ENCODE measurements around the gene TMEM232. TPM values are rescaled to one million over a fixed set of nuclear protein-coding genes. Genes with fewer than 3 reads are reported as not detected.

Gene TMEM232
- total RNA-seq, 1 experiment from 2014 or later = 1.6 TPM

- no peak overlapping the region for H3K4me3 Mint-ChIP-seq
- Histone ChIP-seq H3T11ph (ENCODE audit: low read length) (no peak overlapping the region), H3K4me1 (ENCODE audit: insufficient read depth, low read length) (peaks cover 3% of the 10 kb centered on the region; the same call in 1 of the 2 replicates), H4K5ac (ENCODE audit: insufficient read length, low read depth, low read length) (no peak overlapping the region), H2BK120ac (ENCODE audit: low read depth, low read length, poor library complexity, severe bottlenecking) (no peak overlapping the region), H3K79me2 (ENCODE audit: insufficient read depth, low read length) (no peaks in the 10 kb centered on the region), H3K79me1 (ENCODE audit: insufficient read depth, low read depth, low read length, poor library complexity, severe bottlenecking) (no peaks in the 10 kb centered on the region), H2BK15ac (ENCODE audit: low read depth, low read length) (no peak overlapping the region), H3K9ac (ENCODE audit: extremely low read depth, insufficient read length, low read length) (no peak overlapping the region), H2BK20ac (ENCODE audit: low read depth, low read length, poor library complexity, severe bottlenecking) (no peak overlapping the region), H4K91ac (ENCODE audit: insufficient read length, low read depth, low read length) (no peak overlapping the region), H2AK5ac (ENCODE audit: insufficient read length, low read length) (no peak overlapping the region), H3K23me2 (ENCODE audit: insufficient read length, low read depth, low read length, poor library complexity, severe bottlenecking) (no peaks in the 10 kb centered on the region), H3K18ac (ENCODE audit: insufficient read length, low read depth, low read length) (no peak overlapping the region), H3K4me2 (ENCODE audit: insufficient read depth, insufficient read length, low read length) (no peak overlapping the region), H3K14ac (ENCODE audit: insufficient read depth, low read length) (no peak overlapping the region), H3K56ac (ENCODE audit: insufficient read length, low read depth, low read length) (no peak overlapping the region), H3K23ac (ENCODE audit: insufficient read length, low read depth, low read length) (no peak overlapping the region), H3K4ac (ENCODE audit: low read depth, low read length) (no peak overlapping the region), H2BK12ac (ENCODE audit: insufficient read length, low read depth, low read length) (no peak overlapping the region), H3K27ac (ENCODE audit: insufficient read length, low read depth, low read length) (no peak overlapping the region), H4K8ac (replicated peaks; ENCODE audit: insufficient read length, low read depth, low read length) (no peak overlapping the region), H3K9me3 (ENCODE audit: control insufficient read depth, low read depth, low read length) (no peaks in the 10 kb centered on the region), H2AFZ (ENCODE audit: low read length) (peak overlapping the region; percentile 5), H4K20me1 (ENCODE audit: control insufficient read depth, insufficient read depth, insufficient read length) (no peaks in the 10 kb centered on the region), H3K27me3 (ENCODE audit: insufficient read depth, low read length) (no peaks in the 10 kb centered on the region), H2BK5ac (ENCODE audit: insufficient read length, low read length) (no peak overlapping the region)
- WGBS (ENCODE audit: extremely low coverage, insufficient read length, low lambda C conversion rate) = no CpG with 5 or more reads among the region's 4 CpGs
- no peak for DNase-seq
- H3K9me3 Mint-ChIP-seq = no peaks in the 10 kb centered on the region
- H3K36me3 Mint-ChIP-seq (ENCODE audit: insufficient read depth in 1 of 3, low read depth in 3 of 3) = no peaks in the 10 kb centered on the region
- peaks cover 0 to 5% of the 10 kb centered on the region in 2 experiments; a peak in 1 of 4 replicates for H3K4me1 Mint-ChIP-seq
- no peak for TF ChIP-seq CTCF (conservative IDR thresholded peaks at IDR 0.05)
- H3K27ac Mint-ChIP-seq = 0 out of 7 replicates have a peak overlapping the region, but pooled peaks of 1 of the 3 experiments have one; percentile 1
- H3K27me3 Mint-ChIP-seq (ENCODE audit: low read depth) = no peaks in the 10 kb centered on the region
Observed at GRCh38 chr5:110376281-110376951, 350.1 kb downstream of the TMEM232 start.

All from H9 (cell line).